Epithelial cell of proximal tubule (primary cell): Measurements from ENCODE around the gene HPCAL1. TPM values are rescaled to one million over a fixed set of nuclear protein-coding genes. Genes with fewer than 3 reads are reported as not detected.

Experiments used
- DNase-seq: peaks from one replicate; pipeline ENCODE4 v3.0.0-alpha.2; 2011; ENCODE audit warnings: low read depth
- H3K4me3 ChIP-seq: 2 replicates; pipeline ENCODE4 v1.5.1; 2011; ENCODE audit warnings: low read depth, mild to moderate bottlenecking, low read length
- total RNA-seq: library from RNA; depleted of rRNA; stranded (reverse); fragments of >200 nt; gene quantifications from 2 replicates; pipeline ENCODE4 v1.2.3, GENCODE V29; 2015
- TF ChIP-seq, protein P1 (sequence below): conservative IDR thresholded peaks from 2 replicates; pipeline ENCODE4 v1.5.1; 2012; ENCODE audit warnings: low read depth, mild to moderate bottlenecking, low read length

HPCAL1 gene
- total RNA-seq, 1 donor from 2014 or later, result 72.3 TPM

DNA sequence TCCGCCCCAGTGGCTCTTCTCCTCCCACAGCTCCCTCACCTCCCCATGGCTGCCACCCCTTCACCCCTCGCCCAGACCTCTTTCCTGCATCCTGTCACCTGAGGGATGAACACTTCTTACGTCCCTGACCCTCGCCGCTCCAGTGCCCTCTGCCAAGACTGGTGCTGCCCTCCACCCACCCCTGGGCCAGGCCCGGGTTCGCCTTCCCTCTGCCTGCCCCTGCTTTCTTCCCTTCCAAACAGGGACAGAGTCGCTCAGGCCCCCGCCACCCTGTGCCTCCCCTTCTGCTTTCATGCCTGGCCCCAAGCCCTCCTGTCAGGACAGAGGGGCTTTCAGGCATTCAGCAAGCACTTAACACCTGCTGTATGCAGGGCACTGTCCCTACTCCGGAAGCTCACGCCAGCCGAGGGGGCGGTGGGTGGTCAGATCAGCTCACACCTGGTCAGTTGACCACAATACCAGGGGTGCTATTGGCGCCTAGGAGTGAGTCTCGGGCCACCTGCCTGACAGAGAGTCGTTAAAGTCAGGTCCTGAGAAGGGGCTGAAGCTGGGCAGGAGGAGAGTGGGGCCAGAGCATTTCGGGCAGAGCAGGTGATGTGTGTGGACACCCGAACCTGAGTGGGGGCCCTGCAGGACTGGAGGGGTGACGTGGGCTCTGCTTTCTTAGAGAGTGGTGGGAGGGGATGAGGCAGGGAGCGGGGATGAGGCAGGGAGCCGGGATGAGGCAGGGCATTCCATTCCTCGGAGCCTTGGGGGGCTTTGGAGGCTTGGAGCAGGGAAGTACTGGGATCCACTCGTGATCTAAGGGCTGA is 26.0 kb upstream of the HPCAL1 start:
- H3K4me3 ChIP-seq, result no peak overlapping the region
- no peak for DNase-seq
- TF ChIP-seq, protein P1, sequence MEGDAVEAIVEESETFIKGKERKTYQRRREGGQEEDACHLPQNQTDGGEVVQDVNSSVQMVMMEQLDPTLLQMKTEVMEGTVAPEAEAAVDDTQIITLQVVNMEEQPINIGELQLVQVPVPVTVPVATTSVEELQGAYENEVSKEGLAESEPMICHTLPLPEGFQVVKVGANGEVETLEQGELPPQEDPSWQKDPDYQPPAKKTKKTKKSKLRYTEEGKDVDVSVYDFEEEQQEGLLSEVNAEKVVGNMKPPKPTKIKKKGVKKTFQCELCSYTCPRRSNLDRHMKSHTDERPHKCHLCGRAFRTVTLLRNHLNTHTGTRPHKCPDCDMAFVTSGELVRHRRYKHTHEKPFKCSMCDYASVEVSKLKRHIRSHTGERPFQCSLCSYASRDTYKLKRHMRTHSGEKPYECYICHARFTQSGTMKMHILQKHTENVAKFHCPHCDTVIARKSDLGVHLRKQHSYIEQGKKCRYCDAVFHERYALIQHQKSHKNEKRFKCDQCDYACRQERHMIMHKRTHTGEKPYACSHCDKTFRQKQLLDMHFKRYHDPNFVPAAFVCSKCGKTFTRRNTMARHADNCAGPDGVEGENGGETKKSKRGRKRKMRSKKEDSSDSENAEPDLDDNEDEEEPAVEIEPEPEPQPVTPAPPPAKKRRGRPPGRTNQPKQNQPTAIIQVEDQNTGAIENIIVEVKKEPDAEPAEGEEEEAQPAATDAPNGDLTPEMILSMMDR, result no peak

- TF ChIP-seq, protein P1, result peak; percentile 23
- DNase-seq, result no peak
- peak overlapping the region; percentile 32 for H3K4me3 ChIP-seq
Measured at GRCh38 chr2:10277293-10278028, 25.2 kb upstream of the HPCAL1 start.

DNA sequence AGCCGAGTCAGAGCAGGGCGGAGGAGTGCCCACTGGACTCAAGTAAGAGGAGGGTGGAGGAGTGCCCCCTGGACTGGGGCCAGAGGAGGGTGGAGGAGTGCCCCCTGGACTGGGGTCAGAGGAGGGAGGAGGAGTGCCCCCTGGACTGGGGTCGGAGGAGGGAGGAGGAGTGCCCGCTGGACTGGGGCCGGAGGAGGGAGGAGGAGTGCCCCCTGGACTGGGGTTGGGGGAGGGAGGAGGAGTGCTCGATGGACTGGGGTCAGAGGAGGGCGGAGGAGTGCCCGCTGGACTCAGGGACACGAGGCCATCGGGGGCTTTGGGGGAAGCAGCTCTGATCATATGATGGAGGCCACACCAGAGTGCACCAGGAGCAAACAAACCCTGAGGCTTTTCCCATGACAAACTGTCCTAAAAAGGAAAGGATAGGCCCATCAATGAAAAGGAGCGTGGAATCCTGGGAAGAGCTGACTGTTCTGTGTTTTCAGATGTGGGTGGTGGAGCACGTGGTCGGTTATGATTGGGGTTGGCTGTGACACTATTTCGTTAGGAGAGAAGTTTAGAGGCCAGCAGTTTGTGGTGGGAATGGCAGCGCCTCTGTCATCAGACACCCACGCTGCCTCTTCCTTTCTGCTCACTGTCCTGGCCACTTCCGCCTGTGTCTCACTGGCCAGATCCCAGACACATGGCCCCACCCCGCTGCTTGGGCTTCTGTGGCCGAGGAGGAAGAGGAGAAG is 24.5 kb upstream of the HPCAL1 start:
- peak; percentile 64 for DNase-seq
- TF ChIP-seq, protein P1, result no peak
- H3K4me3 ChIP-seq, result peak overlapping the region; percentile 32

GRCh38 chr2:10278763-10279471 is 23.8 kb upstream of the HPCAL1 start:
- TF ChIP-seq, protein P1, result no peak
- H3K4me3 ChIP-seq, result peak overlapping the region; percentile 20
- DNase-seq, result no peak

- TF ChIP-seq, protein P1, result no peak
Measured at GRCh38 chr2:10279472-10279870, 23.2 kb upstream of the HPCAL1 start.

GRCh38 chr2:10279946-10280463 is 22.7 kb upstream of the HPCAL1 start:
- H3K4me3 ChIP-seq, result no peak overlapping the region
- TF ChIP-seq, protein P1, result no peak
- DNase-seq, result no peak

More at GRCh38 chr2:10279472-10279870, 23.2 kb upstream of the HPCAL1 start:
- DNase-seq, result no peak
- H3K4me3 ChIP-seq, result no peak overlapping the region
